GM23338 (cell line): ENCODE data around the gene HDC. TPM values are rescaled to one million over a fixed set of nuclear protein-coding genes. Genes with fewer than 3 reads are reported as not detected.

Experiments
- ATAC-seq: fragments of 200-7000 bp; cut with Tn5 transposase; 3 replicates; pipeline ENCODE4 v1.9.1; 2020
- DNase-seq: peaks from one replicate; pipeline ENCODE4 v3.0.0-alpha.2; 2015; ENCODE audit warnings: low spot score
- H2AFZ ChIP-seq: fragments of 200-600 bp; sonication (generic); 2 replicates; pipeline ENCODE4 v1.8.0; 2016; ENCODE audit warnings: antibody characterized with exemption, mild to moderate bottlenecking, moderate library complexity
- H3F3A ChIP-seq: fragments of 200-600 bp; sonication (generic); replicated peaks from 2 replicates; pipeline ENCODE4 v1.8.0; 2017; ENCODE audit warnings: antibody characterized with exemption, mixed run types, low read depth
- H3K27ac ChIP-seq: fragments of 200-600 bp; sonication (generic); 2 replicates; pipeline ENCODE4 v1.6.1; 2016; ENCODE audit warnings: low read depth
- H3K27me3 ChIP-seq: fragments of 200-600 bp; sonication (generic); 2 replicates; pipeline ENCODE4 v1.8.0; 2016; ENCODE audit warnings: mild to moderate bottlenecking, mixed run types, moderate library complexity; ENCODE audit not compliant: insufficient read depth
- H3K36me3 ChIP-seq: fragments of 200-600 bp; sonication (generic); 2 replicates; pipeline ENCODE4 v1.8.0; 2016; ENCODE audit warnings: mild to moderate bottlenecking; ENCODE audit not compliant: insufficient read depth
- H3K4me1 ChIP-seq: fragments of 200-600 bp; sonication (generic); 2 replicates; pipeline ENCODE4 v1.8.0; 2016; ENCODE audit warnings: mild to moderate bottlenecking, moderate library complexity; ENCODE audit not compliant: insufficient read depth
- H3K4me2 ChIP-seq: fragments of 200-600 bp; sonication (generic); 2 replicates; pipeline ENCODE4 v1.7.1; 2017; ENCODE audit warnings: mixed run types
- H3K4me3 ChIP-seq: fragments of 200-600 bp; sonication (generic); 2 replicates; pipeline ENCODE4 v1.6.1; 2016; ENCODE audit warnings: mixed run types
- H3K79me2 ChIP-seq: fragments of 200-600 bp; sonication (generic); replicated peaks from 2 replicates; pipeline ENCODE4 v1.8.0; 2017; ENCODE audit warnings: mild to moderate bottlenecking; ENCODE audit not compliant: insufficient read depth
- H3K9me2 ChIP-seq: fragments of 200-600 bp; sonication (generic); 2 replicates; pipeline ENCODE4 v1.8.0; 2017; ENCODE audit not compliant: insufficient read depth
- H4K20me1 ChIP-seq: fragments of 200-600 bp; sonication (generic); replicated peaks from 2 replicates; pipeline ENCODE4 v1.8.0; 2017; ENCODE audit warnings: mild to moderate bottlenecking; ENCODE audit not compliant: insufficient read depth
- H3K27ac Mint-ChIP-seq: 2 replicates; pipeline ENCODE4 v1.8.0; 2020; ENCODE audit warnings: inconsistent platforms, mild to moderate bottlenecking, moderate library complexity, mixed read lengths
- H3K27me3 Mint-ChIP-seq: 3 replicates; pipeline ENCODE4 v1.8.0; 2022; ENCODE audit warnings: low read depth, mild to moderate bottlenecking, moderate library complexity, mixed read lengths, inconsistent platforms; ENCODE audit not compliant: insufficient read depth, poor library complexity
- H3K36me3 Mint-ChIP-seq: 3 replicates; pipeline ENCODE4 v1.8.0; 2021; ENCODE audit warnings: low read depth, mild to moderate bottlenecking, inconsistent platforms, moderate library complexity, mixed read lengths
- H3K4me1 Mint-ChIP-seq: 3 replicates; pipeline ENCODE4 v1.8.0; 2020; ENCODE audit warnings: mild to moderate bottlenecking, inconsistent platforms, mixed read lengths
- H3K4me3 Mint-ChIP-seq: 3 replicates; pipeline ENCODE4 v1.8.0; 2021; ENCODE audit warnings: moderate library complexity, mild to moderate bottlenecking, inconsistent platforms, mixed read lengths
- H3K9me3 Mint-ChIP-seq: 3 replicates; pipeline ENCODE4 v1.8.0; 2020; ENCODE audit warnings: moderate library complexity, mild to moderate bottlenecking, inconsistent platforms, mixed read lengths
- CREB1 ChIP-seq: fragments of 250-450 bp; sonication (Bioruptor Pico); IDR thresholded peaks from 2 replicates; pipeline ENCODE4 v1.5.0; 2020; ENCODE audit warnings: low read depth, mild to moderate bottlenecking, moderate library complexity
- CTCF ChIP-seq, 2 experiments: fragments of 200-600 bp in 1 of 2; sonication (generic) in 1 of 2; conservative IDR thresholded peaks; 2 replicates each; pipeline versions ENCODE4 v1.5.1 to v1.6.1; 2016 to 2017; ENCODE audit warnings: antibody characterized with exemption in 2 of 2, low read depth in 2 of 2, mild to moderate bottlenecking in 2 of 2, moderate library complexity in 1 of 2
- ETS1 ChIP-seq: IDR thresholded peaks from 2 replicates; pipeline ENCODE4 v1.6.1; 2016; ENCODE audit warnings: antibody characterized with exemption
- EZH2 ChIP-seq: fragments of 200-600 bp; sonication (generic); IDR thresholded peaks from one replicate; pipeline ENCODE4 v1.8.0; 2017; ENCODE audit warnings: antibody characterized with exemption, mild to moderate bottlenecking, low read depth; ENCODE audit not compliant: unreplicated experiment
- EZH2phosphoT487 ChIP-seq: fragments of 200-600 bp; sonication (generic); IDR thresholded peaks from one replicate; pipeline ENCODE4 v1.8.1; 2018; ENCODE audit warnings: antibody characterized with exemption; ENCODE audit not compliant: unreplicated experiment
- JUNB ChIP-seq: IDR thresholded peaks from one replicate; pipeline ENCODE4 v1.6.1; 2016; ENCODE audit warnings: antibody characterized with exemption; ENCODE audit not compliant: unreplicated experiment
- POLR2AphosphoS5 ChIP-seq: IDR thresholded peaks from 2 replicates; pipeline ENCODE4 v1.6.1; 2016; ENCODE audit warnings: antibody characterized with exemption, low read depth
- ZNF114 ChIP-seq: fragments of 250-450 bp; sonication (Bioruptor Pico); IDR thresholded peaks from 2 replicates; pipeline ENCODE4 v1.5.0; 2020; ENCODE audit warnings: mild to moderate bottlenecking, moderate library complexity
- ZNF331 ChIP-seq: fragments of 250-450 bp; sonication (Bioruptor Pico); IDR thresholded peaks from 2 replicates; pipeline ENCODE4 v1.5.0; 2020; ENCODE audit warnings: low read depth, mild to moderate bottlenecking, moderate library complexity
- polyA plus RNA-seq: library from polyadenylated mRNA; unstranded; fragments of >200 nt; fragmentation: Nextera tagmentation; extraction: Ambion mirVana; gene quantifications from 2 replicates; pipeline ENCODE4 v1.2.1, GENCODE V29; 2016
- total RNA-seq: library from RNA; depleted of rRNA; stranded (reverse); fragments of >200 nt; shearing (Covaris generic); gene quantifications from 2 replicates; pipeline ENCODE4 v1.2.3, GENCODE V29; 2014

The HDC gene
- total and polyA plus RNA-seq, 2 experiments from 2014 or later: not detected

- H3K9me3 Mint-ChIP-seq: peaks cover 18% of the 10 kb centered on the region
- Histone ChIP-seq H2AFZ (no peak overlapping the region), H3K4me3 (no peak overlapping the region), H4K20me1 (no peaks in the 10 kb centered on the region), H3K79me2 (0 out of 2 replicates have a peak, but pooled peaks cover 5% of the 10 kb centered on the region), H3F3A (no peaks in the 10 kb centered on the region), H3K4me2 (no peak overlapping the region), H3K36me3 (peaks cover 28% of the 10 kb centered on the region), H3K9me2 (no peaks in the 10 kb centered on the region), H3K4me1 (no peaks in the 10 kb centered on the region), H3K27ac (no peak overlapping the region), H3K27me3 (no peaks in the 10 kb centered on the region)
- no peak for TF ChIP-seq CREB1 (CRISPR knock-in tag)
- no peak for TF ChIP-seq JUNB
- no peak for TF ChIP-seq ETS1
- TF ChIP-seq EZH2: no peak
- no peak for TF ChIP-seq ZNF114 (CRISPR knock-in tag)
- no peak for TF ChIP-seq ZNF331 (CRISPR knock-in tag)
- no peak for TF ChIP-seq POLR2AphosphoS5
- TF ChIP-seq CTCF (conservative IDR thresholded peaks at IDR 0.05; ENCODE audit: low read depth in 2 of 2): no peak
- TF ChIP-seq EZH2phosphoT487: no peak
- no peak overlapping the region for H3K4me3 Mint-ChIP-seq
- peaks cover 62% of the 10 kb centered on the region for H3K36me3 Mint-ChIP-seq
- no peaks in the 10 kb centered on the region for H3K4me1 Mint-ChIP-seq
- DNase-seq: no peak
- peaks cover 2% of the 10 kb centered on the region for H3K27me3 Mint-ChIP-seq
- no peak overlapping the region for H3K27ac Mint-ChIP-seq
- ATAC-seq: no peak
Observed at GRCh38 chr15:50304836-50305235, 39.3 kb upstream of the HDC start.

- Histone ChIP-seq H2AFZ (no peak overlapping the region), H3K79me2 (no peaks in the 10 kb centered on the region), H3K9me2 (no peaks in the 10 kb centered on the region), H3K27ac (no peak overlapping the region), H3K36me3 (peaks cover 17% of the 10 kb centered on the region), H3K4me3 (no peak overlapping the region), H3K4me1 (no peaks in the 10 kb centered on the region), H3F3A (no peaks in the 10 kb centered on the region), H3K4me2 (no peak overlapping the region), H4K20me1 (peaks cover 6% of the 10 kb centered on the region; the same call in 1 of the 2 replicates), H3K27me3 (no peaks in the 10 kb centered on the region)
- no peak for DNase-seq
- Mint-ChIP-seq H3K36me3 (peaks cover 50% of the 10 kb centered on the region), H3K27me3 (peaks cover 4% of the 10 kb centered on the region), H3K4me1 (no peaks in the 10 kb centered on the region), H3K4me3 (no peak overlapping the region), H3K27ac (no peak overlapping the region), H3K9me3 (peaks cover 5% of the 10 kb centered on the region; the same call in 2 of the 3 replicates)
- no peak for ATAC-seq
- no peak for TF ChIP-seq ETS1
Observed at GRCh38 chr15:50302581-50302980, 37.1 kb upstream of the HDC start.
